Measurements from ENCODE around the gene ISOC2. TPM values are rescaled to one million over a fixed set of nuclear protein-coding genes. Genes with fewer than 3 reads are reported as not detected.

The ISOC2 gene
- total and polyA plus RNA-seq, 2 donors (not counting 3 experiments of a cell fraction or from before 2014, with no cell fraction given): 49.3 to 68.7 TPM

DNA sequence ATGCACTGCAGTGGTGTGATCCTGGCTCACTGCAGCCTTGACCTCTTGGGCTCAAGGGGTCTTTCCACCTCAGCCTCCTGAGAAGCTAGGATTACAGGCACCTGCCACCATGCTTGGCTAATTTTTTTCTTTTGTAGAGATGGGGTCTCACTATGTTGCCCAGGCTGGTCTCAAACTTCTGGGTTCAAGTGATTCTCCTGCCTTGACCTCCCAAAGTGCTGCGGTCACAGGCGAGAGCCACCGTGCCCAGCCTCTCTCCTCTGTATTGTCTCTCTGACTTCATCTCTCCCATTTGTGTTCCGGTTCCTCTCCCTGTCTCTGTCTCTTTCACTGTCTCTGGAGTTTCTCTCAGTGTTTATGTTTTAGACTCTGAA is 4.8 kb upstream of the ISOC2 start:
- DNase-seq (ENCODE audit: low read depth, low spot score): no peak
- Histone ChIP-seq H3K4me3 (replicated peaks in 1 of 3; ENCODE audit: insufficient read depth in 1 of 3, low read depth in 1 of 3, low read length in 3 of 3) (no peak overlapping the region), H2AFZ (ENCODE audit: low read depth, low read length) (no peak overlapping the region), H3K4me2 (ENCODE audit: insufficient read depth, low read length) (no peak overlapping the region), H3K4me1 (ENCODE audit: control insufficient read depth, extremely low read depth, insufficient read depth, low read length) (peaks cover 6% of the 10 kb centered on the region), H3K27me3 (ENCODE audit: control insufficient read depth in 2 of 2, insufficient read depth in 2 of 2, low read length in 2 of 2) (no peaks in the 10 kb centered on the region), H3K79me2 (ENCODE audit: control insufficient read depth, insufficient read depth, low read length) (no peaks in the 10 kb centered on the region), H3K9me1 (replicated peaks; ENCODE audit: control insufficient read depth, extremely low read depth, insufficient read depth, low read length) (no peaks in the 10 kb centered on the region), H3K9ac (replicated peaks; ENCODE audit: extremely low read depth, insufficient read depth, low read length) (no peak overlapping the region), H3K36me3 (ENCODE audit: control insufficient read depth in 2 of 2, extremely low read depth in 1 of 2, insufficient read depth in 2 of 2, low read length in 2 of 2) (no peaks in the 10 kb centered on the region), H3K9me3 (replicated peaks; ENCODE audit: control insufficient read depth, insufficient read depth, low read length) (no peaks in the 10 kb centered on the region), H4K20me1 (replicated peaks; ENCODE audit: control insufficient read depth, extremely low read depth, insufficient read depth, low read length) (no peaks in the 10 kb centered on the region), H3K27ac (ENCODE audit: insufficient read depth, low read depth, low read length) (no peak overlapping the region)
- TF ChIP-seq GATA2 (IDR thresholded peaks at IDR 0.05; ENCODE audit: insufficient read depth, insufficient read length, low read depth, low read length) (no peak), MYC (IDR thresholded peaks at IDR 0.05; ENCODE audit: low read depth, low read length) (no peak), JUN (IDR thresholded peaks at IDR 0.05; ENCODE audit: borderline replicate concordance, insufficient read depth, insufficient read length, low read depth) (no peak), EZH2 (IDR thresholded peaks at IDR 0.05; ENCODE audit: borderline replicate concordance, low read depth, low read length, severe bottlenecking) (no peak), POLR2A (IDR thresholded peaks at IDR 0.05; ENCODE audit: low read depth, low read length) (no peak), FOS (IDR thresholded peaks at IDR 0.05; ENCODE audit: borderline replicate concordance, insufficient read depth, low read length) (no peak), CTCF (IDR thresholded peaks at IDR 0.05; ENCODE audit: extremely low read depth in 1 of 2, insufficient read depth in 1 of 2, low read depth in 1 of 2, low read length in 2 of 2) (no peak), POLR2AphosphoS5 (IDR thresholded peaks at IDR 0.05; ENCODE audit: insufficient read depth, low read depth, low read length) (no peak)
- TF ChIP-seq, protein P1, sequence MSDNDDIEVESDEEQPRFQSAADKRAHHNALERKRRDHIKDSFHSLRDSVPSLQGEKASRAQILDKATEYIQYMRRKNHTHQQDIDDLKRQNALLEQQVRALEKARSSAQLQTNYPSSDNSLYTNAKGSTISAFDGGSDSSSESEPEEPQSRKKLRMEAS (IDR thresholded peaks at IDR 0.05; ENCODE audit: insufficient read depth, insufficient read length): no peak
- no peak for FAIRE-seq
- ChIA-PET CTCF (interaction anchor here (0.8 to 5.1 kb wide), 15 partner anchors 7 to 325 kb away, joined by 3 to 298 read pairs (median 13); partner anchors contain the start of genes NAT14, ZNF628, ZNF784 and ZNF865), POLR2A (no interaction called here)
- BruUV-seq (replicated peaks): no TSS peak
- dilution Hi-C loops (cut with MboI; ENCODE audit: extremely low pct_ligation_motif_present, low sequenced_read_pairs): no loop called here
- intact Hi-C loops (cut with micrococcal nuclease): loop anchor here (2.0 kb wide), 1 partner anchor 21 kb away; no protein-coding TSS in a partner anchor
